HEK293T (cell line): ENCODE data around the gene IMPDH2.

Experiments used
- BHLHE40 ChIP-seq: fragments of 450-650 bp; IDR thresholded peaks from 2 replicates; pipeline ENCODE4 v1.6.1; 2016; ENCODE audit warnings: mild to moderate bottlenecking, moderate library complexity, borderline replicate concordance
- CTBP1 ChIP-seq: fragments of 450-650 bp; IDR thresholded peaks from 2 replicates; pipeline ENCODE4 v1.6.1; 2016; ENCODE audit warnings: borderline replicate concordance
- FOXA1 ChIP-seq: fragments of 450-650 bp; IDR thresholded peaks from 2 replicates; pipeline ENCODE4 v1.6.1; 2016; ENCODE audit warnings: mild to moderate bottlenecking
- FOXK2 ChIP-seq: fragments of 450-650 bp; IDR thresholded peaks from 2 replicates; pipeline ENCODE4 v1.6.1; 2016; ENCODE audit warnings: mild to moderate bottlenecking
- FOXM1 ChIP-seq: fragments of 450-650 bp; IDR thresholded peaks from 2 replicates; pipeline ENCODE4 v1.6.1; 2017; ENCODE audit warnings: mild to moderate bottlenecking, borderline replicate concordance
- HDGF ChIP-seq: fragments of 450-650 bp; IDR thresholded peaks from 2 replicates; pipeline ENCODE4 v1.6.1; 2017; ENCODE audit warnings: antibody characterized with exemption, borderline replicate concordance
- L3MBTL2 ChIP-seq: fragments of 450-650 bp; conservative IDR thresholded peaks from 2 replicates; pipeline ENCODE4 v1.6.1; 2016; ENCODE audit warnings: mild to moderate bottlenecking
- LEF1 ChIP-seq: fragments of 450-650 bp; IDR thresholded peaks from 2 replicates; pipeline ENCODE4 v1.6.1; 2017; ENCODE audit warnings: mild to moderate bottlenecking, borderline replicate concordance
- PKNOX1 ChIP-seq: fragments of 450-650 bp; IDR thresholded peaks from 2 replicates; pipeline ENCODE4 v1.6.1; 2016
- SP1 ChIP-seq: fragments of 450-650 bp; IDR thresholded peaks from 2 replicates; pipeline ENCODE4 v1.6.1; 2017

- TF ChIP-seq PKNOX1 (no peak), L3MBTL2 (no peak), FOXK2 (no peak), BHLHE40 (no peak), SP1 (no peak), LEF1 (no peak), FOXM1 (no peak), FOXA1 (no peak), HDGF (no peak), CTBP1 (no peak)
These were observed 37.2 kb downstream of the IMPDH2 start for GRCh38 chr3:48991851-48992545.
